ENCODE results near the gene C7orf33.

Gene C7orf33

DNA sequence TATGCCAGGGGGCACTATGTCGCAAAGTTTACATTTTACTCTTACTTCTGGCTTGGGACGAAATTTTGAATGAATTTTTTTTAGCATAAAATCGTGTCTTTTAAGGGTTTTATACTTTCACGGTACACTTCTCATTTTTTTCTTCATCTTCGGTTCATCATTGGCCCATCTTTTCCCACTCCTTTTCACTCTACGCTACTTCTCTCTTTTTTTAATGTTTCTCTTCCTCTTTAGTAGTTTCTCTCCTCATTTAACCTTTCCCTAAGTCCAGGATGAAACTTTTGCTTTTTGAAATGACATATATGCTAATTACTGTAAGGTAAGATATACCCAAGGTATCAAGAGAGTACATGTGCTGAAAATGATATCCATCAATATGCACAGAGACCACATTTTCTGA lies 39.5 kb downstream of the C7orf33 start:
- no peak for DNase-seq

- DNase-seq = no peak
Measured at GRCh38 chr7:148633761-148634160, 43.2 kb downstream of the C7orf33 start.

GRCh38 chr7:148637094-148637493 lies 46.5 kb downstream of the C7orf33 start:
- no peak for DNase-seq

- DNase-seq = no peak
Measured at GRCh38 chr7:148645898-148646297, 55.3 kb downstream of the C7orf33 start.

DNA sequence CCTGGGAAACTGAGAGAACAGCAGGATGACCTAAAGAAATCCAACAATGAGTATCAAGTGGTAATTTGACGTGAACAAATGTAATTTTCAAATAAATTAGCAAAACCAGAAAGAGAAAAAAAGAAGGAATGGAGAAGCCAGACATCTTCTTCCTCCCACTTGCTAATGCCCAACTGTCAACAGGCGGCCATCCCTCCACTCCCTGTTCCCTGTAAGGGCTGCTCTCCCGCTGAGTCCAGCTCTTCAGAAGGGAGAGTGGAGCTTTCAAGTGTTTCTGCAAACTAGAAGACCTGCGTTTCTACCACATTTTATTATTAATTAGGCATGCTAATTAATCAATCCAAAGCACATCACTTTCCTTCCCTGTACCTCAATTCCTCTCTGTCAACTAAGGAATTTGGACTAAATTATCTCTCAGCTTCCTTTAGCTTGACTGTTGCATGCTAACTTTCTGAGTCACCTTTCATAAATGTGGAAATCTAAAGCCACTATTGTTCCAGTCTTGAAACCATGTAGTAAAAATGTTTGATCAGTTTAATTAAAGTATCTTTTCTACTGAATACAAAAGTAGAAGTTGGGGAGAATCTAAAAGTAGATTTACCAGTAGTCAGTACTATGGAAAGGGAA lies 59.8 kb downstream of the C7orf33 start:
- DNase-seq = no peak

- DNase-seq = no peak
Measured at GRCh38 chr7:148652773-148653172, 62.2 kb downstream of the C7orf33 start.

- DNase-seq = no peak
Measured at GRCh38 chr7:148657929-148658328, 67.4 kb downstream of the C7orf33 start.

DNA sequence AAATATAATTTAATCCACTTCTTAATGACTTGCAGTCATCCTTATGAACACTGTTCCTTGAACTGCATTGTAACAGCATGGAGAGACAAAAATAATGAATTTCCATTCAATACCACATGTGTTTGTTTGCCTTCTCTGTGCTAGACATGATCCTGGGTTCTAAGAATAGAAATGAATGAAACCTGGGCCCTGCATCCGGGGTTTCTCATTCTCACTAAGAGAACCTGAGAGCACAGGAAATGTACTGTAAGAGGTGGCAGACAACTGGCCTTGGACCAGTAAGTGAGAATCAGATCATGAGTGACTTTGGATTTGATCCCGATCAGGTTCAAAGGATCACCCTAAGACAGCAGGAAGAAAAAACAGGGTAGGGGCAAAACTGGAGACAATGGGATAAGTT lies 70.9 kb downstream of the C7orf33 start:
- no peak for DNase-seq

GRCh38 chr7:148662646-148663045 lies 72.1 kb downstream of the C7orf33 start:
- DNase-seq = no peak

DNA sequence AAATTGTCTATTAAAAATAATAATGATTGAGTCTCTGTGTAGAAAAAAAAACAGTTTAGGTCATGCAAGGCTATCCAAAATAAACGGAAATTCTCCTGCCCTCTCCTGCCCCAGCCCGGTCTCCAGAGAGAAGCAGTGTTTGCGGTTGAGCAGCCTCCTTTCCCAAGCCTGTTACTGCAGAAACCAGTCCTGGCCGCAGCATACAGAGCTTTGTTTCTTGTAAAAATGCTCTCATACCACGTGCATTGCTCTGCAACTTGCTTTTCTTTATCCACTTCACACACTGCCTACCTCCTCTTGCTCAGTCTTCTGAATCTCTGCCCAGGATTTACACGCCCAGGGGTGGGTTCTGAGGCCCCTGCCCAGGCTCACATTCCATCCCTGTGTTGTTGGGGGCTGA lies 73.8 kb downstream of the C7orf33 start:
- DNase-seq = no peak

DNA sequence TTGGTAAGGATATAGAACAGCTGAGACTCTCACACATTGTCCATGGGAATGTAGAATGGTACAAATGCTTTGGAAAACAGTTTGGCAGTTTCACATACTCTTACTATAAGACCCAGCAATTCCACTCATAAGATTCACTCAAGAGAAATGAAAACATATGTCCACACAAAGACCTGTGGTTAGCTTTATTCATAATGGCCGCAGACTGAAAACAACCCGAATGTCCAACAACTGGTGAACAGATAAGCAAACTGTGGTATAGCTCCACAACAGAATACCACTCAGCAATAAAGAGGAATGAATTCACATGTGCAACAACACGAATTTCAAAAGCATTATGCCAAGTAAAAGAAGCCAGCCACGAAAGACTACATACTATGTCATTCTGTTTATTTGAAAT lies 74.7 kb downstream of the C7orf33 start:
- no peak for DNase-seq

All from DMS79 (cell line).